Activated CD8-positive, alpha-beta memory T cell treated with anti-CD3 and anti-CD28 coated beads for 36 hours (primary cell): ENCODE data around the gene DPM2. TPM values are rescaled to one million over a fixed set of nuclear protein-coding genes. Genes with fewer than 3 reads are reported as not detected.

Experiments
- CTCF ChIA-PET: fragments of 350-600 bp; sonication (Branson Sonifier 250); formaldehyde crosslinking; loops from one replicate; lab custom pipeline; 2021; ENCODE audit warnings: antibody characterized with exemption; lab: Charles Lee
- POLR2A ChIA-PET: fragments of 350-600 bp; sonication (Branson Sonifier 250); formaldehyde crosslinking; loops from one replicate; lab custom pipeline; 2021; ENCODE audit warnings: antibody characterized with exemption; lab: Charles Lee
- total RNA-seq, 2 experiments: library from RNA; stranded (reverse); gene quantifications; one replicate each; pipeline ENCODE4 v1.2.3, GENCODE V29; 2021

Gene DPM2
- total RNA-seq, 2 experiments from 2014 or later, result 74.8 to 76.5 TPM

- POLR2A ChIA-PET, result interaction anchor here (1.3 to 4.2 kb wide), 4 partner anchors 11 to 454 kb away, joined by 3 to 52 read pairs (median 5); partner anchors contain the start of genes CDK9, LRSAM1, RPL12 and ST6GALNAC4
- CTCF ChIA-PET, result interaction anchor here (0.9 to 2.3 kb wide), 5 partner anchors 11 to 121 kb away, joined by 3 to 17 read pairs (median 7); partner anchors contain the start of genes DPM2 and ST6GALNAC4
Observed at GRCh38 chr9:127905004-127905728, 32.5 kb downstream of the DPM2 start.

GRCh38 chr9:127904561-127905003 is 33.1 kb downstream of the DPM2 start:
- CTCF ChIA-PET, result interaction anchor here (0.7 to 2.3 kb wide), 4 partner anchors 12 to 120 kb away, joined by 3 to 13 read pairs (median 5); partner anchors contain the start of gene ST6GALNAC4
- POLR2A ChIA-PET, result interaction anchor here (1.0 to 4.2 kb wide), 5 partner anchors 11 to 453 kb away, joined by 3 to 52 read pairs (median 5); partner anchors contain the start of genes CDK9, LRSAM1, RPL12 and SH2D3C

GRCh38 chr9:127903557-127904475 is 33.8 kb downstream of the DPM2 start:
- ChIA-PET POLR2A (interaction anchor here (0.7 to 4.2 kb wide), 6 partner anchors 12 to 453 kb away, joined by 3 to 52 read pairs (median 4); partner anchors contain the start of genes CDK9, LRSAM1, RPL12 and SH2D3C), CTCF (interaction anchor here (0.7 to 2.3 kb wide), 6 partner anchors 13 to 119 kb away, joined by 3 to 13 read pairs (median 4); partner anchors contain the start of genes PIP5KL1 and ST6GALNAC4)

- POLR2A ChIA-PET, result interaction anchor here (1.0 to 1.4 kb wide), 2 partner anchors 16 to 111 kb away, joined by 3 to 10 read pairs; no protein-coding TSS in a partner anchor
- CTCF ChIA-PET, result interaction anchor here (0.9 to 2.2 kb wide), 5 partner anchors 10 to 129 kb away, joined by 3 to 6 read pairs (median 5); partner anchors contain the start of gene ST6GALNAC4
Observed at GRCh38 chr9:127899128-127899943, 38.3 kb downstream of the DPM2 start, which contains the start of gene ST6GALNAC6. TSS of gene ST6GALNAC6 (minus strand) at chr9:127899603. CDS start at chr9:127897981, 1,622 bp downstream.

GRCh38 chr9:127898433-127899127 is 39.1 kb downstream of the DPM2 start:
- POLR2A ChIA-PET, result interaction anchor here (0.5 to 1.0 kb wide), 4 partner anchors 18 to 563 kb away, joined by 3 to 5 read pairs (median 3); partner anchors contain the start of gene ST6GALNAC4
- CTCF ChIA-PET, result interaction anchor here (0.9 to 2.2 kb wide), 3 partner anchors 16 to 23 kb away, joined by 5 to 6 read pairs (median 5); partner anchors contain the start of gene ST6GALNAC4

- ChIA-PET POLR2A (interaction anchor here (0.5 kb wide), 1 partner anchor 32 kb away, joined by 3 read pairs; no protein-coding TSS in a partner anchor), CTCF (interaction anchor here (0.9 to 1.2 kb wide), 2 partner anchors 28 to 393 kb away, joined by 3 to 5 read pairs; no protein-coding TSS in a partner anchor)
Observed at GRCh38 chr9:127897193-127897692, 40.4 kb downstream of the DPM2 start.

GRCh38 chr9:127896395-127897192 is 41.1 kb downstream of the DPM2 start:
- POLR2A ChIA-PET, result no interaction called here
- CTCF ChIA-PET, result interaction anchor here (1.2 kb wide), 1 partner anchor 27 kb away, joined by 5 read pairs; no protein-coding TSS in a partner anchor

- ChIA-PET POLR2A (no interaction called here), CTCF (no interaction called here)
Observed at GRCh38 chr9:127895811-127896210, 41.8 kb downstream of the DPM2 start.

- ChIA-PET POLR2A (no interaction called here), CTCF (interaction anchor here (1.0 to 2.7 kb wide), 2 partner anchors 23 to 28 kb away, joined by 3 to 14 read pairs; no protein-coding TSS in a partner anchor)
Observed at GRCh38 chr9:127893392-127893791, 44.3 kb downstream of the DPM2 start.

- POLR2A ChIA-PET, result no interaction called here
- CTCF ChIA-PET, result interaction anchor here (1.0 to 2.7 kb wide), 2 partner anchors 22 to 28 kb away, joined by 3 to 14 read pairs; no protein-coding TSS in a partner anchor
Observed at GRCh38 chr9:127892831-127893230, 44.8 kb downstream of the DPM2 start.

- ChIA-PET CTCF (interaction anchor here (0.9 to 1.5 kb wide), 3 partner anchors 20 to 37 kb away, joined by 3 to 4 read pairs (median 4); no protein-coding TSS in a partner anchor), POLR2A (no interaction called here)
Observed at GRCh38 chr9:127890053-127890452, 47.6 kb downstream of the DPM2 start.

GRCh38 chr9:127887792-127888191 is 49.9 kb downstream of the DPM2 start:
- ChIA-PET POLR2A (no interaction called here), CTCF (interaction anchor here (1.1 kb wide), 1 partner anchor 14 kb away, joined by 6 read pairs; no protein-coding TSS in a partner anchor)

GRCh38 chr9:127886401-127886972 is 51.2 kb downstream of the DPM2 start:
- POLR2A ChIA-PET, result no interaction called here
- CTCF ChIA-PET, result interaction anchor here (3.0 kb wide), 1 partner anchor 17 kb away, joined by 11 read pairs; no protein-coding TSS in a partner anchor

GRCh38 chr9:127885508-127886281 is 52.0 kb downstream of the DPM2 start:
- POLR2A ChIA-PET, result interaction anchor here (1.2 kb wide), 1 partner anchor 12 kb away, joined by 3 read pairs; no protein-coding TSS in a partner anchor
- CTCF ChIA-PET, result interaction anchor here (0.6 to 3.0 kb wide), 3 partner anchors 16 to 334 kb away, joined by 3 to 11 read pairs (median 4); no protein-coding TSS in a partner anchor
